PC-9 (cell line): ENCODE measurements around the gene NEU4. TPM values are rescaled to one million over a fixed set of nuclear protein-coding genes. Genes with fewer than 3 reads are reported as not detected.
"Not testable (repeated sequence)": the region's sequence is repeated elsewhere in the genome, so short reads cannot be mapped to it uniquely, and the experiment has no call there.

Experiments used
- BruUV-seq: library from RNA; stranded (reverse); fragments of 400-500 nt; replicated peaks from 2 replicates; lab custom pipeline; 2021; lab: Mats Ljungman, UMichigan
- CTCF ChIA-PET: fragments of 300-600 bp; sonication (Branson Sonifier 250); formaldehyde crosslinking; loops from one replicate; lab custom pipeline; 2022; ENCODE audit warnings: antibody characterized with exemption; lab: Charles Lee
- POLR2A ChIA-PET: fragments of 300-600 bp; sonication (Branson Sonifier 250); formaldehyde crosslinking; loops from one replicate; lab custom pipeline; 2022; ENCODE audit warnings: antibody characterized with exemption; ENCODE audit not compliant: unreplicated experiment; lab: Charles Lee
- DNase-seq, 2 experiments: peaks; one replicate each; pipeline versions ENCODE4 v3.0.0 to v3.0.0-alpha.2; 2015 to 2022; ENCODE audit warnings: mixed read lengths in 1 of 2
- H2AFZ ChIP-seq: fragments of 200-600 bp; sonication (generic); 2 replicates; pipeline ENCODE4 v1.8.1; 2017; ENCODE audit warnings: antibody characterized with exemption
- H3F3A ChIP-seq: fragments of 200-600 bp; sonication (generic); 2 replicates; pipeline ENCODE4 v1.8.1; 2017; ENCODE audit warnings: antibody characterized with exemption, mild to moderate bottlenecking, low read depth; ENCODE audit not compliant: insufficient read depth
- H3K27ac ChIP-seq: fragments of 200-600 bp; sonication (generic); 2 replicates; pipeline ENCODE4 v1.6.1; 2016; ENCODE audit warnings: mixed run types
- H3K27me3 ChIP-seq: fragments of 200-600 bp; sonication (generic); 2 replicates; pipeline ENCODE4 v1.6.1; 2016; ENCODE audit warnings: low read depth, mixed run types; ENCODE audit not compliant: insufficient read depth
- H3K36me3 ChIP-seq: fragments of 200-600 bp; sonication (generic); 2 replicates; pipeline ENCODE4 v1.6.1; 2016; ENCODE audit warnings: low read depth, mixed run types
- H3K4me1 ChIP-seq: fragments of 200-600 bp; sonication (generic); replicated peaks from 2 replicates; pipeline ENCODE4 v1.6.1; 2016; ENCODE audit warnings: mixed run types; ENCODE audit not compliant: insufficient read depth
- H3K4me2 ChIP-seq: fragments of 200-600 bp; sonication (generic); 2 replicates; pipeline ENCODE4 v1.6.1; 2017; ENCODE audit warnings: mixed run types
- H3K4me3 ChIP-seq: fragments of 200-600 bp; sonication (generic); 2 replicates; pipeline ENCODE4 v1.6.1; 2016; ENCODE audit warnings: mixed run types
- H3K79me2 ChIP-seq: fragments of 200-600 bp; sonication (generic); 2 replicates; pipeline ENCODE4 v1.6.1; 2017; ENCODE audit warnings: low read depth, mixed run types
- H3K9me2 ChIP-seq: fragments of 200-600 bp; sonication (generic); 2 replicates; pipeline ENCODE4 v1.8.1; 2017; ENCODE audit warnings: mild to moderate bottlenecking; ENCODE audit not compliant: insufficient read depth
- H3K9me3 ChIP-seq: fragments of 200-600 bp; sonication (generic); 2 replicates; pipeline ENCODE4 v1.8.1; 2016; ENCODE audit warnings: low read depth; ENCODE audit not compliant: insufficient read depth
- H4K20me1 ChIP-seq: fragments of 200-600 bp; sonication (generic); 2 replicates; pipeline ENCODE4 v1.8.1; 2017; ENCODE audit not compliant: insufficient read depth
- CTCF ChIP-seq: fragments of 200-600 bp; sonication (generic); conservative IDR thresholded peaks from 2 replicates; pipeline ENCODE4 v1.6.1; 2017; ENCODE audit warnings: mixed run types, antibody characterized with exemption, mild to moderate bottlenecking, moderate library complexity
- EZH2 ChIP-seq: fragments of 200-600 bp; sonication (generic); IDR thresholded peaks from 2 replicates; pipeline ENCODE4 v1.8.0; 2017; ENCODE audit warnings: antibody characterized with exemption, low read depth
- intact Hi-C: fragments of 100-400 bp; cut with micrococcal nuclease; formaldehyde crosslinking; loops from one replicate; pipeline ENCODE4 v1.10.0; 2022; ENCODE audit not compliant: unreplicated experiment
- total RNA-seq: library from RNA; stranded (reverse); gene quantifications from 2 replicates; pipeline ENCODE4 v1.2.3, GENCODE V29; 2021

NEU4 gene
- total RNA-seq, 1 experiment from 2014 or later, result 0.92 TPM

GRCh38 chr2:241818943-241819270 is 9.9 kb downstream of the NEU4 start:
- no peak for DNase-seq
- ChIA-PET CTCF (no interaction called here), POLR2A (no interaction called here)
- Histone ChIP-seq H3K9me2 (no peaks in the 10 kb centered on the region), H3K79me2 (no peaks in the 10 kb centered on the region), H3K9me3 (no peaks in the 10 kb centered on the region), H3K36me3 (no peaks in the 10 kb centered on the region), H2AFZ (no peak overlapping the region), H3K27ac (no peak overlapping the region), H3K4me3 (no peak overlapping the region), H3K4me2 (no peak overlapping the region), H3F3A (peaks cover 10% of the 10 kb centered on the region; the same call in 1 of the 2 replicates), H4K20me1 (no peaks in the 10 kb centered on the region), H3K27me3 (peaks cover 77% of the 10 kb centered on the region), H3K4me1 (no peaks in the 10 kb centered on the region)
- TF ChIP-seq EZH2 (no peak), CTCF (no peak)
- intact Hi-C loops, result no loop called here
- BruUV-seq, result no TSS peak

- DNase-seq, BruUV-seq, H3K9me3 ChIP-seq, H3K9me2 ChIP-seq, H3K79me2 ChIP-seq, H3F3A ChIP-seq, H3K27ac ChIP-seq, CTCF ChIA-PET, H3K36me3 ChIP-seq, H4K20me1 ChIP-seq, H3K4me2 ChIP-seq, POLR2A ChIA-PET, intact Hi-C loops, H3K4me3 ChIP-seq, H2AFZ ChIP-seq, H3K4me1 ChIP-seq: not testable (repeated sequence)
- H3K27me3 ChIP-seq, result peaks cover 75% of the 10 kb centered on the region
Measured at GRCh38 chr2:241819947-241820624, 11.1 kb downstream of the NEU4 start.

- H4K20me1 ChIP-seq, result no peaks in the 10 kb centered on the region
- no peaks in the 10 kb centered on the region for H3K9me3 ChIP-seq
- H3K4me3 ChIP-seq, result no peak overlapping the region
- no peak for DNase-seq
- BruUV-seq, result no TSS peak
- intact Hi-C loops, result no loop called here
- H3K9me2 ChIP-seq, result no peaks in the 10 kb centered on the region
- POLR2A ChIA-PET, result no interaction called here
- no peaks in the 10 kb centered on the region for H3K36me3 ChIP-seq
- CTCF ChIA-PET, result no interaction called here
- no peak for TF ChIP-seq CTCF
- no peak for TF ChIP-seq EZH2
- no peak overlapping the region for H3K4me2 ChIP-seq
- H3K4me1 ChIP-seq, result no peaks in the 10 kb centered on the region
- no peaks in the 10 kb centered on the region for H3K79me2 ChIP-seq
- peaks cover 71% of the 10 kb centered on the region for H3K27me3 ChIP-seq
- peaks cover 10% of the 10 kb centered on the region; the same call in 1 of the 2 replicates for H3F3A ChIP-seq
- no peak overlapping the region for H3K27ac ChIP-seq
- no peak overlapping the region for H2AFZ ChIP-seq
Measured at GRCh38 chr2:241820625-241821384, 11.8 kb downstream of the NEU4 start.
